HPDE6-E6E7 (cell line): Measurements from ENCODE around the gene GALNT6.
A peak's percentile ranks its signal among the peaks of the same experiment; 100 is the strongest.

Experiments
- DNase-seq: peaks from one replicate; pipeline ENCODE4 v3.0.0; 2011; ENCODE audit warnings: missing footprints; ENCODE audit errors: extremely low spot score

GALNT6 gene

GRCh38 chr12:51406290-51406689 is 15.1 kb upstream of the GALNT6 start:
- no peak for DNase-seq

- no peak for DNase-seq
Measured at GRCh38 chr12:51405801-51406207, 14.6 kb upstream of the GALNT6 start.

- no peak for DNase-seq
Measured at GRCh38 chr12:51404627-51405026, 13.4 kb upstream of the GALNT6 start.

- DNase-seq = no peak
Measured at GRCh38 chr12:51403681-51404136, 12.5 kb upstream of the GALNT6 start.

- no peak for DNase-seq
Measured at GRCh38 chr12:51403159-51403558, 12.0 kb upstream of the GALNT6 start.

GRCh38 chr12:51401900-51402299 is 10.7 kb upstream of the GALNT6 start:
- DNase-seq = no peak

- no peak for DNase-seq
Measured at GRCh38 chr12:51401486-51401885, 10.3 kb upstream of the GALNT6 start.

- no peak for DNase-seq
Measured at GRCh38 chr12:51401020-51401419, 9.8 kb upstream of the GALNT6 start.

- no peak for DNase-seq
Measured at GRCh38 chr12:51399891-51400290, 8.7 kb upstream of the GALNT6 start.

GRCh38 chr12:51397670-51398069 is 6.5 kb upstream of the GALNT6 start:
- DNase-seq = no peak

GRCh38 chr12:51395283-51396230 is 4.4 kb upstream of the GALNT6 start:
- DNase-seq = no peak

- peak; percentile 74 for DNase-seq
Measured at GRCh38 chr12:51393676-51394545, 2.7 kb upstream of the GALNT6 start.

- no peak for DNase-seq
Measured at GRCh38 chr12:51392556-51393237, 1.5 kb upstream of the GALNT6 start.

- no peak for DNase-seq
Measured at GRCh38 chr12:51390891-51391282, 319 bp downstream of the GALNT6 start.

GRCh38 chr12:51390457-51390856 is 749 bp downstream of the GALNT6 start:
- DNase-seq = no peak

- DNase-seq = no peak
Measured at GRCh38 chr12:51389302-51389999, 1.8 kb downstream of the GALNT6 start.

GRCh38 chr12:51388846-51389245 is 2.4 kb downstream of the GALNT6 start:
- DNase-seq = no peak

- peak; percentile 31 for DNase-seq
Measured at GRCh38 chr12:51388069-51388799, 3.0 kb downstream of the GALNT6 start.

GRCh38 chr12:51386351-51386750 is 4.9 kb downstream of the GALNT6 start:
- no peak for DNase-seq

- DNase-seq = no peak
Measured at GRCh38 chr12:51383269-51383905, 7.8 kb downstream of the GALNT6 start.
